Endothelial cell of umbilical vein (primary cell): Measurements from ENCODE around the gene LOXL3. TPM values are rescaled to one million over a fixed set of nuclear protein-coding genes. Genes with fewer than 3 reads are reported as not detected.

Source experiments
- BruUV-seq: library from RNA; stranded (reverse); fragments of 400-500 nt; replicated peaks from 2 replicates; lab custom pipeline; 2021; lab: Mats Ljungman, UMichigan
- CTCF ChIA-PET: fragments of 300-600, 350-600 bp; sonication (Branson Sonifier 250); formaldehyde crosslinking; loops from one replicate; lab custom pipeline; 2021; ENCODE audit warnings: antibody characterized with exemption, inconsistent platforms; lab: Charles Lee
- POLR2A ChIA-PET: fragments of 300-600, 350-600 bp; sonication (Branson Sonifier 250); formaldehyde crosslinking; loops from one replicate; lab custom pipeline; 2021; ENCODE audit warnings: antibody characterized with exemption, inconsistent platforms; lab: Charles Lee
- DNase-seq: peaks from one replicate; pipeline ENCODE4 v3.0.0-alpha.2; 2011; ENCODE audit warnings: low read depth, low spot score
- FAIRE-seq: peaks from 2 replicates; lab custom pipeline; 2011; peaks lifted over from hg19 to GRCh38; lab: Jason Lieb, UNC
- H2AFZ ChIP-seq: 2 replicates; pipeline ENCODE4 v1.6.0; 2012; ENCODE audit warnings: low read depth, low read length, control low read depth, inconsistent platforms
- H3K27ac ChIP-seq: 2 replicates; pipeline ENCODE4 v1.5.1; 2011; ENCODE audit warnings: low read depth, mild to moderate bottlenecking, control low read depth, low read length, moderate library complexity; ENCODE audit not compliant: insufficient read depth
- H3K27me3 ChIP-seq, 2 experiments: 2 replicates each; pipeline versions ENCODE4 v1.6.0 to v1.6.1; 2011; ENCODE audit warnings: low read length in 2 of 2, mixed read lengths in 1 of 2; ENCODE audit not compliant: control insufficient read depth in 2 of 2, insufficient read depth in 2 of 2
- H3K36me3 ChIP-seq, 2 experiments: 2 replicates in 1 of 2; 3 replicates in 1 of 2; pipeline ENCODE4 v1.5.1; 2011; ENCODE audit warnings: low read length in 2 of 2, mild to moderate bottlenecking in 1 of 2, moderate library complexity in 1 of 2; ENCODE audit not compliant: control insufficient read depth in 2 of 2, insufficient read depth in 2 of 2; ENCODE audit errors: extremely low read depth in 1 of 2
- H3K4me1 ChIP-seq: 3 replicates; pipeline ENCODE4 v1.5.1; 2011; ENCODE audit warnings: mild to moderate bottlenecking, low read length; ENCODE audit not compliant: control insufficient read depth, insufficient read depth; ENCODE audit errors: extremely low read depth
- H3K4me2 ChIP-seq: 2 replicates; pipeline ENCODE4 v1.6.1; 2011; ENCODE audit warnings: low read length, control low read depth, mixed read lengths; ENCODE audit not compliant: insufficient read depth
- H3K4me3 ChIP-seq, 3 experiments: fragments of 200-600 bp in 1 of 3; sonication (generic), shearing (Covaris generic) in 1 of 3; replicated peaks in 1 of 3; 2 replicates each; pipeline ENCODE4 v1.5.1; 2011 to 2016; ENCODE audit warnings: control low read depth in 3 of 3, low read length in 3 of 3, mild to moderate bottlenecking in 2 of 3, inconsistent platforms in 1 of 3, low read depth in 1 of 3, moderate library complexity in 1 of 3; ENCODE audit not compliant: insufficient read depth in 1 of 3
- H3K79me2 ChIP-seq: 2 replicates; pipeline ENCODE4 v1.6.0; 2012; ENCODE audit warnings: low read length, inconsistent platforms; ENCODE audit not compliant: control insufficient read depth, insufficient read depth
- H3K9ac ChIP-seq: replicated peaks from 2 replicates; pipeline ENCODE3; 2011; ENCODE audit warnings: low read length, control low read depth; ENCODE audit not compliant: insufficient read depth; ENCODE audit errors: extremely low read depth
- H3K9me1 ChIP-seq: replicated peaks from 3 replicates; pipeline ENCODE4 v1.6.0; 2011; ENCODE audit warnings: mild to moderate bottlenecking, low read length; ENCODE audit not compliant: control insufficient read depth, insufficient read depth; ENCODE audit errors: extremely low read depth
- H3K9me3 ChIP-seq: replicated peaks from 2 replicates; pipeline ENCODE4 v1.5.1; 2012; ENCODE audit warnings: low read length, inconsistent platforms; ENCODE audit not compliant: control insufficient read depth, insufficient read depth
- H4K20me1 ChIP-seq: replicated peaks from 2 replicates; pipeline ENCODE3; 2011; ENCODE audit warnings: mild to moderate bottlenecking, low read length; ENCODE audit not compliant: control insufficient read depth, insufficient read depth; ENCODE audit errors: extremely low read depth
- EZH2 ChIP-seq: IDR thresholded peaks from 2 replicates; pipeline ENCODE4 v1.6.1; 2012; ENCODE audit warnings: borderline replicate concordance, low read depth, mild to moderate bottlenecking, moderate library complexity, low read length, inconsistent platforms; ENCODE audit not compliant: severe bottlenecking
- FOS ChIP-seq: IDR thresholded peaks from 2 replicates; pipeline ENCODE4 v1.6.1; 2011; ENCODE audit warnings: mild to moderate bottlenecking, low read length, moderate library complexity, borderline replicate concordance; ENCODE audit not compliant: insufficient read depth
- GATA2 ChIP-seq: IDR thresholded peaks from 2 replicates; pipeline ENCODE4 v1.7.0; 2011; ENCODE audit warnings: low read depth, mild to moderate bottlenecking, moderate library complexity, mixed read lengths, low read length; ENCODE audit not compliant: insufficient read length, insufficient read depth
- JUN ChIP-seq: IDR thresholded peaks from 2 replicates; pipeline ENCODE4 v1.6.1; 2011; ENCODE audit warnings: borderline replicate concordance, low read depth; ENCODE audit not compliant: insufficient read length, insufficient read depth
- MYC ChIP-seq: IDR thresholded peaks from one replicate; pipeline ENCODE4 v1.6.1; 2011; ENCODE audit warnings: mild to moderate bottlenecking, low read depth, low read length
- POLR2A ChIP-seq: IDR thresholded peaks from 2 replicates; pipeline ENCODE4 v1.6.1; 2012; ENCODE audit warnings: low read depth, mild to moderate bottlenecking, control low read depth, low read length
- POLR2AphosphoS5 ChIP-seq: IDR thresholded peaks from 2 replicates; pipeline ENCODE4 v1.6.1; 2012; ENCODE audit warnings: low read depth, mild to moderate bottlenecking, control low read depth, low read length, moderate library complexity; ENCODE audit not compliant: insufficient read depth
- dilution Hi-C: fragments of 300-500 bp; cut with MboI; formaldehyde crosslinking; loops from one replicate; pipeline ENCODE4 v1.15.0; 2019; ENCODE audit warnings: low sequenced_read_pairs; ENCODE audit not compliant: extremely low pct_ligation_motif_present
- intact Hi-C: fragments of 100-400 bp; cut with micrococcal nuclease; formaldehyde crosslinking; loops from one replicate; pipeline ENCODE4 v1.10.0; 2022
- polyA plus RNA-seq, 4 experiments: library from polyadenylated mRNA; depleted of rRNA in 3 of 4; stranded (reverse) in 3 of 4; unstranded in 1 of 4; fragments of >200 nt; gene quantifications; 2 replicates each; pipeline versions ENCODE4 v1.2.1 to v1.2.3, GENCODE V29; 2011 to 2012; ENCODE audit warnings: missing spikeins in 1 of 4
- total RNA-seq: library from RNA; stranded (reverse); gene quantifications from 2 replicates; pipeline ENCODE4 v1.2.3, GENCODE V29; 2021
- TF ChIP-seq, protein P1 (sequence below): IDR thresholded peaks from 2 replicates; pipeline ENCODE4 v1.6.1; 2011; ENCODE audit not compliant: insufficient read depth, insufficient read length
- TF ChIP-seq, protein P2 (sequence below), 2 donors: IDR thresholded peaks; 1 replicate in 1 of 2; 2 replicates in 1 of 2; pipeline ENCODE4 v1.5.1; 2011; ENCODE audit warnings: low read length in 2 of 2, mild to moderate bottlenecking in 2 of 2, moderate library complexity in 2 of 2, control low read depth in 1 of 2, inconsistent platforms in 1 of 2, low read depth in 1 of 2; ENCODE audit not compliant: insufficient read depth in 1 of 2; ENCODE audit errors: extremely low read depth in 1 of 2

LOXL3 gene
- total and polyA plus RNA-seq, 2 donors (not counting 3 experiments of a cell fraction or from before 2014, with no cell fraction given) = 0.95 to 1.3 TPM

DNA sequence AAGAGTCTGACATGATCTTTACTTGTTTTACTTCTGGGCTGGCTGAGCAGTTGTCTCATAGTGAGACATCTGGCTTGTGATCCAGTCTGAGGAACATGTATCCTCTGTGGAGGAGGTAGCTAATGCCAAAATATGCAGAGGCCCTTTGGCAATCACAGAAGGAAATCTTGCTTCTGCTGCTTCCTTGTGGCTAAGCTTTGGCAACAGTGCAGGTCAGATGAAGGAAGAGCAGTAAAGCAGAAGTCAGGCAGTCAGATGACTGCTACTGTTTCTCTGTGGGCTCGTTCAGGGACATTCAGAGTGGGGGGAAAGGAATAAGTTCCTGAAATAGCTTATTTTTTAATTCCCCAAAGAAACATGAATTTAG is 23.1 kb upstream of the LOXL3 start:
- H3K9me3 ChIP-seq = no peaks in the 10 kb centered on the region
- no TSS peak for BruUV-seq
- no peak overlapping the region for H3K9ac ChIP-seq
- DNase-seq = no peak
- dilution Hi-C loops (no loop called here), intact Hi-C loops (no loop called here)
- H3K4me1 ChIP-seq = peaks cover 7% of the 10 kb centered on the region
- H4K20me1 ChIP-seq = no peaks in the 10 kb centered on the region
- ChIA-PET CTCF (interaction anchor here (0.9 to 1.3 kb wide), 2 partner anchors 8 to 11 kb away, joined by 3 to 5 read pairs; no protein-coding TSS in a partner anchor), POLR2A (no interaction called here)
- no peak overlapping the region for H3K4me2 ChIP-seq
- no peak overlapping the region for H2AFZ ChIP-seq
- H3K4me3 ChIP-seq = no peak overlapping the region
- H3K36me3 ChIP-seq = no peaks in the 10 kb centered on the region
- H3K27me3 ChIP-seq = peaks cover 3 to 4% of the 10 kb centered on the region in 2 experiments
- no peaks in the 10 kb centered on the region for H3K9me1 ChIP-seq
- no peaks in the 10 kb centered on the region for H3K79me2 ChIP-seq
- no peak overlapping the region for H3K27ac ChIP-seq
- TF ChIP-seq GATA2 (no peak), JUN (no peak), EZH2 (no peak), POLR2AphosphoS5 (no peak), MYC (no peak), POLR2A (no peak), FOS (no peak)
- TF ChIP-seq, protein P1, sequence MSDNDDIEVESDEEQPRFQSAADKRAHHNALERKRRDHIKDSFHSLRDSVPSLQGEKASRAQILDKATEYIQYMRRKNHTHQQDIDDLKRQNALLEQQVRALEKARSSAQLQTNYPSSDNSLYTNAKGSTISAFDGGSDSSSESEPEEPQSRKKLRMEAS = no peak
- TF ChIP-seq, protein P2, sequence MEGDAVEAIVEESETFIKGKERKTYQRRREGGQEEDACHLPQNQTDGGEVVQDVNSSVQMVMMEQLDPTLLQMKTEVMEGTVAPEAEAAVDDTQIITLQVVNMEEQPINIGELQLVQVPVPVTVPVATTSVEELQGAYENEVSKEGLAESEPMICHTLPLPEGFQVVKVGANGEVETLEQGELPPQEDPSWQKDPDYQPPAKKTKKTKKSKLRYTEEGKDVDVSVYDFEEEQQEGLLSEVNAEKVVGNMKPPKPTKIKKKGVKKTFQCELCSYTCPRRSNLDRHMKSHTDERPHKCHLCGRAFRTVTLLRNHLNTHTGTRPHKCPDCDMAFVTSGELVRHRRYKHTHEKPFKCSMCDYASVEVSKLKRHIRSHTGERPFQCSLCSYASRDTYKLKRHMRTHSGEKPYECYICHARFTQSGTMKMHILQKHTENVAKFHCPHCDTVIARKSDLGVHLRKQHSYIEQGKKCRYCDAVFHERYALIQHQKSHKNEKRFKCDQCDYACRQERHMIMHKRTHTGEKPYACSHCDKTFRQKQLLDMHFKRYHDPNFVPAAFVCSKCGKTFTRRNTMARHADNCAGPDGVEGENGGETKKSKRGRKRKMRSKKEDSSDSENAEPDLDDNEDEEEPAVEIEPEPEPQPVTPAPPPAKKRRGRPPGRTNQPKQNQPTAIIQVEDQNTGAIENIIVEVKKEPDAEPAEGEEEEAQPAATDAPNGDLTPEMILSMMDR (IDR thresholded peaks at IDR 0.05; ENCODE audit: extremely low read depth in 1 of 2, insufficient read depth in 1 of 2, low read depth in 1 of 2, low read length in 2 of 2) = no peak
- FAIRE-seq = no peak
